Activated naive CD8-positive, alpha-beta T cell treated with anti-CD3 and anti-CD28 coated beads, Interleukin-2, amount 50 U/mL, for 24 hours (primary cell): Measurements from ENCODE around the gene CAV2.
"Not testable (repeated sequence)": the region's sequence is repeated elsewhere in the genome, so short reads cannot be mapped to it uniquely, and the experiment has no call there.

Experiments used
- ATAC-seq: fragments of 150-1000 bp; cut with Tn5 transposase; one replicate; pipeline ENCODE4 v1.10.0; 2021
- DNase-seq: peaks from one replicate; pipeline ENCODE4 v3.0.0; 2021
- H3K27ac Mint-ChIP-seq: one replicate; pipeline ENCODE4 v1.8.0; 2021; ENCODE audit warnings: mild to moderate bottlenecking, mixed read lengths
- H3K27me3 Mint-ChIP-seq: one replicate; pipeline ENCODE4 v1.8.0; 2021; ENCODE audit warnings: mixed read lengths
- H3K36me3 Mint-ChIP-seq: one replicate; pipeline ENCODE4 v1.8.0; 2021; ENCODE audit warnings: low read depth, mixed read lengths
- H3K4me1 Mint-ChIP-seq: one replicate; pipeline ENCODE4 v1.8.0; 2021; ENCODE audit warnings: mixed read lengths
- H3K4me3 Mint-ChIP-seq: one replicate; pipeline ENCODE4 v1.8.0; 2021; ENCODE audit warnings: mild to moderate bottlenecking, moderate library complexity, mixed read lengths
- H3K9me3 Mint-ChIP-seq: one replicate; pipeline ENCODE4 v1.8.0; 2021; ENCODE audit warnings: mixed read lengths

CAV2 gene

DNA sequence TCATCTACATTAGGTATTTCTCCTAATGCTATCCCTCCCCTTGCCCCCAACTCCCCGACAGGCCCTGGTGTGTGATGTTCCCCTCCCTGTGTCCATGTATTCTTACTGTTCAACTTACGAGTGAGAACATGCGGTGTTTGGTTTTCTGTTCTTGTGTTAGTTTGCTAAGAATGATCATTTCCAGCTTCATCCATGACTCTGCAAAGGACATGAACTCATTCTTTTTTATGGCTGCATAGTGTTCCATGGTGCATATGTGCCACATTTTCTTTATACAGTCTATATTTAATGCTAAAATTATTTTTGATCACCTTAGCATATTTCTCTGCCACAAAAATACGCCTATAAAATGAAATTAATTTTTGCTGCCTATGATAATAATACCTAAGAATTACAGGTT, 15.1 kb upstream of the CAV2 start:
- H3K36me3 Mint-ChIP-seq, H3K9me3 Mint-ChIP-seq, DNase-seq, ATAC-seq, H3K27ac Mint-ChIP-seq, H3K4me1 Mint-ChIP-seq, H3K4me3 Mint-ChIP-seq: not testable (repeated sequence)
- peaks cover 31% of the 10 kb centered on the region for H3K27me3 Mint-ChIP-seq

- H3K36me3 Mint-ChIP-seq = no peaks in the 10 kb centered on the region
- ATAC-seq (no peak), DNase-seq (no peak)
- no peaks in the 10 kb centered on the region for H3K9me3 Mint-ChIP-seq
- no peaks in the 10 kb centered on the region for H3K4me1 Mint-ChIP-seq
- H3K27ac Mint-ChIP-seq = no peak overlapping the region
- peaks cover 47% of the 10 kb centered on the region for H3K27me3 Mint-ChIP-seq
- H3K4me3 Mint-ChIP-seq = no peak overlapping the region
Observed at GRCh38 chr7:116487907-116488521, 11.5 kb upstream of the CAV2 start.

DNA sequence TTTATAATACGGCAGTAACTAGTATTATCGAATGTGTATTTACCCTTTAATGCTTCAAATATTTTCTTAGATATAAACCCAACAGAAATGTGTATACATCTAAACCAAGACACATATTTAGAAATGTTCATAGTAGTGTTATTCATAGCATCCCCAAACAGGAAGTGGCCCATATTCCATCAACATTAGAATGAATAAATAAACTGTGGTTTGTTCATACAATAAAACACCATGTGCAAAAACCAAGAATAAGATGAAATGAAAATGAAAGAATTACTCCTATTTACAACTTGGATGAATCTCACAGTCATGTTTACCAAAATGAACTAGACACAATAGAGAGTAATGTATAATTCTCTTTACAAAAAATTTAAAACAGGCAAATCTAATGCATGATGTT, 9.2 kb upstream of the CAV2 start:
- H3K4me3 Mint-ChIP-seq = no peak overlapping the region
- H3K9me3 Mint-ChIP-seq = no peaks in the 10 kb centered on the region
- H3K27me3 Mint-ChIP-seq = peaks cover 42% of the 10 kb centered on the region
- H3K36me3 Mint-ChIP-seq = no peaks in the 10 kb centered on the region
- no peaks in the 10 kb centered on the region for H3K4me1 Mint-ChIP-seq
- ATAC-seq (no peak), DNase-seq (no peak)
- H3K27ac Mint-ChIP-seq = no peak overlapping the region

DNA sequence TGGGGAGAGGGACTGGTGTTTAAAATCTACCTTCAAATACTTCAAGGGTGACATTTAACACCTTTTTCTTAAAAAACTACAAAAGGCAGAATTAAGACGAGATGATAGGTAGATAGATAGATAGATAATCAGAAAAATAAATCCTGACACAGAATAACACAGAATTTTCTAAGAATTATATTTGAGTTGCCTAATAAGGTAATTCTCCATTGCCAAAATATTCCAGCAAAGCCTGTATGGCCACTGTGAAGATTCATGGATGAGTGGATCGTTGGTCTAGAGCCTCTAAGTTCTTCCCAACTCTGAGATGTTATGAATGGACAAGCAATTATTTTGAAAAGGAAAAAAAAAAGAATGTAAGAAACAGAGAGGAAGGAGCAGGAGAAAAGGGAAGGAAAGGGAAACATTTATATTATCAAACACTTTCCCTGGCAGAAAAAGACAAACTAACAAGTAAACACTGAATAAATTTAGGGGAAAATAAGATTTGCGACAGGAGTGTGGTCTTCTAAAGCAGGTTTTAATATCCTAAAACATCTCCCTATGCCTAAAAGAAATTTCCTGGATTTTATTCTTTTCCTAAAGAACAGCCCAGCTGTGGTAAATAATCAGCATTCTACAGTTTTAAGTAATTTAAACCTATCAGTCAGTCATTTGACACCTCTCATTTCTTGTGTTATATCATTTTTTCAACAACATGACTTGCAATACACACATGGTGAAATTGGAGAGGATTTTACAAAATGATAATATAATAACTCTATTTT, 7.5 kb upstream of the CAV2 start:
- no peak for ATAC-seq
- no peaks in the 10 kb centered on the region for H3K4me1 Mint-ChIP-seq
- H3K27me3 Mint-ChIP-seq = peaks cover 41% of the 10 kb centered on the region
- H3K36me3 Mint-ChIP-seq = no peaks in the 10 kb centered on the region
- peaks cover 3% of the 10 kb centered on the region for H3K9me3 Mint-ChIP-seq
- DNase-seq = no peak
- no peak overlapping the region for H3K4me3 Mint-ChIP-seq
- peak overlapping the region; percentile 51 for H3K27ac Mint-ChIP-seq

GRCh38 chr7:116492654-116493109, 6.9 kb upstream of the CAV2 start:
- Mint-ChIP-seq H3K9me3 (peaks cover 6% of the 10 kb centered on the region), H3K36me3 (no peaks in the 10 kb centered on the region), H3K27me3 (peaks cover 42% of the 10 kb centered on the region), H3K27ac (no peak overlapping the region), H3K4me3 (no peak overlapping the region), H3K4me1 (no peaks in the 10 kb centered on the region)
- no peak for DNase-seq
- no peak for ATAC-seq

DNA sequence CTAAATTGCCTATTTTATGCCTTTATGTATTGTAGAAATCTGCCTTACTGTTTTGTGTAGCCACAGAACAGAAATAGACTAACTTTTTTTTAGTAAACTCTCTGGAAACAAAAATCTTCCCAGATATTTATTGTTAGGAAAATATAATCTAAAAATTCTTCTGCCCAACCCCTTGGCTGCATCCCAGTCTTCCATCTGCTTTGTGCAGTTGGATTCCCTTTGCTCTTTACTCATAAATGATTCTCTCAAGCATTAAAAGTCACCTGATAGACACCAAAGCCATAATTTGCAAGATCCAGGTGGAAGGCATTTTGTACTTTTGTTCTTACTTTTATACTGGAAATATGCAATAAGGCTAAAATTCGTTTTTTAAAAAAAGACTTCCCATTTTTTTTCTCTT, 6.1 kb upstream of the CAV2 start:
- H3K36me3 Mint-ChIP-seq = no peaks in the 10 kb centered on the region
- H3K27ac Mint-ChIP-seq = no peak overlapping the region
- H3K4me1 Mint-ChIP-seq = no peaks in the 10 kb centered on the region
- H3K4me3 Mint-ChIP-seq = no peak overlapping the region
- DNase-seq = no peak
- H3K27me3 Mint-ChIP-seq = peaks cover 48% of the 10 kb centered on the region
- ATAC-seq = no peak
- peaks cover 6% of the 10 kb centered on the region for H3K9me3 Mint-ChIP-seq

DNA sequence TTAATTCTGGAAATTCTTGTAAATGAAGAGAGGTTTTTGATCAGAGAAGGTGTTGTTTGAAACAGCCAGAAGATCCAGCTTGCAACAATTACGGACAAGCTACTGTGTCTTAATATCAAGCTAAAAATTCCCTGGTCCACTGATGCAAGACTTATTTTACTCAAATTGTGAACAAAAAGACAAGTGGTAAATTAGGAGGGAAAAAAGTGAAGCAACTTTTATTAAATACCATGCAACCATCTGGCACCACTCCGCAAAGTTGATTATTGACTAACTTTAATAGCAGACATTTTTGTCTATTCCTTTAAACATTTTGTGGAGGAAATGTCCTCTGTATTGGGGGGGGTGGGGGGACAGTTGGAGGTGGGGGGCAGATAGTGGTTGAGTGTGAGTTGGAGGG, 5.1 kb upstream of the CAV2 start:
- ATAC-seq = no peak
- Mint-ChIP-seq H3K27me3 (peaks cover 52% of the 10 kb centered on the region), H3K4me1 (peaks cover 3% of the 10 kb centered on the region), H3K36me3 (no peaks in the 10 kb centered on the region), H3K4me3 (no peak overlapping the region), H3K9me3 (peaks cover 6% of the 10 kb centered on the region), H3K27ac (no peak overlapping the region)
- DNase-seq = no peak

DNA sequence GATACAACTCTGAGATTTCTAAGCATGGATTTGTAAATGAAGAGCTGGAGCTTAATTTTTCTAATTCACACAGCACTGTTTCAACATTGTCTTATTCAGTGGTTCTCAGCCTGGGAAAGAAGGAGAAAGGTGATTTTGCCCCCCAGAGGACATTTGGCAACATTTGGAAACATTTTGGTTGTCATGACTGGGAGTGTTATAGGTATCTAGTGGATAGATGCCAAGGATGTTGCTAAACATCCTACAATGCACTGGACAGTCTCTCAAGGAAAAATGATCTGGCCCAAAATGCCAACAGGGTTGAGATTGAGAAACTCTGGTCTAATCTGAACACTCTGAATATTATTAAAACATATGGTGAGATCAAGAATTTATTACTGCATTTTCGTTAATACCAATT, 3.8 kb upstream of the CAV2 start:
- DNase-seq (no peak), ATAC-seq (no peak)
- H3K9me3 Mint-ChIP-seq = peaks cover 6% of the 10 kb centered on the region
- no peaks in the 10 kb centered on the region for H3K36me3 Mint-ChIP-seq
- peaks cover 51% of the 10 kb centered on the region for H3K27me3 Mint-ChIP-seq
- peaks cover 11% of the 10 kb centered on the region for H3K4me1 Mint-ChIP-seq
- no peak overlapping the region for H3K4me3 Mint-ChIP-seq
- H3K27ac Mint-ChIP-seq = no peak overlapping the region

DNA sequence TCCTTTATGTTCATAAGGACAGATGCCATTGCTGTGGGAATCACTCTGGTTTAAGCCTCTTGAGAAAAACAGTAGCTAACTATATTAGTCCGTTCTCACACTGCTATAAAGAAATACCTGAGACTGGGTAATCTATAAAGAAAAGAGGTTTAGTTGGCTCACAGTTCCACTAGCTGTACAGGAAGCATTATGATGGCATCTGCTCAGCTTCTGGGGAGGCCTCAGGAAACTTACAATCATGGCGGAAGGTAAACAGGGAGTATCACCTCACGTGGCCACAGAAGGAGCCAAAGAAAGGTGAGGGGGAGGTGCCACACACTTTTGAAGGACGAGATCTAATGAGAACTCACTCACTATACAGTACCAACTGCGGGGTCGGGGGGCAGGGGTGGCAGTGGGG, 2.9 kb upstream of the CAV2 start:
- peaks cover 6% of the 10 kb centered on the region for H3K9me3 Mint-ChIP-seq
- ATAC-seq = no peak
- H3K27me3 Mint-ChIP-seq = peaks cover 51% of the 10 kb centered on the region
- no peak for DNase-seq
- no peaks in the 10 kb centered on the region for H3K36me3 Mint-ChIP-seq
- H3K4me1 Mint-ChIP-seq = peaks cover 16% of the 10 kb centered on the region
- no peak overlapping the region for H3K27ac Mint-ChIP-seq
- H3K4me3 Mint-ChIP-seq = no peak overlapping the region

GRCh38 chr7:116497708-116498107, 1.8 kb upstream of the CAV2 start:
- Mint-ChIP-seq H3K36me3 (no peaks in the 10 kb centered on the region), H3K27me3 (peaks cover 50% of the 10 kb centered on the region), H3K27ac (no peak overlapping the region), H3K4me3 (no peak overlapping the region), H3K9me3 (peaks cover 6% of the 10 kb centered on the region), H3K4me1 (peaks cover 16% of the 10 kb centered on the region)
- DNase-seq (no peak), ATAC-seq (no peak)

- peak overlapping the region; percentile 67 for H3K4me3 Mint-ChIP-seq
- no peaks in the 10 kb centered on the region for H3K36me3 Mint-ChIP-seq
- H3K4me1 Mint-ChIP-seq = peaks cover 16% of the 10 kb centered on the region
- peaks cover 58% of the 10 kb centered on the region for H3K27me3 Mint-ChIP-seq
- peak; percentile 95 for ATAC-seq
- H3K9me3 Mint-ChIP-seq = peaks cover 6% of the 10 kb centered on the region
- H3K27ac Mint-ChIP-seq = peak overlapping the region; percentile 30
- DNase-seq = peak; percentile 46
Observed at GRCh38 chr7:116500078-116500853, 728 bp downstream of the CAV2 start.

- H3K4me3 Mint-ChIP-seq = no peak overlapping the region
Observed at GRCh38 chr7:116501425-116502167, 2.1 kb downstream of the CAV2 start.

GRCh38 chr7:116502201-116503096, 2.9 kb downstream of the CAV2 start:
- DNase-seq (no peak), ATAC-seq (no peak)
- Mint-ChIP-seq H3K9me3 (no peaks in the 10 kb centered on the region), H3K4me3 (no peak overlapping the region), H3K27me3 (peaks cover 54% of the 10 kb centered on the region), H3K27ac (no peak overlapping the region), H3K36me3 (no peaks in the 10 kb centered on the region), H3K4me1 (peaks cover 16% of the 10 kb centered on the region)

More at GRCh38 chr7:116501425-116502167, 2.1 kb downstream of the CAV2 start:
- no peak for ATAC-seq
- peaks cover 62% of the 10 kb centered on the region for H3K27me3 Mint-ChIP-seq
- peaks cover 6% of the 10 kb centered on the region for H3K9me3 Mint-ChIP-seq
- no peak for DNase-seq
- H3K36me3 Mint-ChIP-seq = no peaks in the 10 kb centered on the region
- H3K4me1 Mint-ChIP-seq = peaks cover 16% of the 10 kb centered on the region
- no peak overlapping the region for H3K27ac Mint-ChIP-seq
